ENCODE measurements around the gene TOP2B. TPM values are rescaled to one million over a fixed set of nuclear protein-coding genes. Genes with fewer than 3 reads are reported as not detected.

The TOP2B gene
- total and polyA plus RNA-seq, 2 experiments from 2014 or later = 92.0 to 179 TPM

DNA sequence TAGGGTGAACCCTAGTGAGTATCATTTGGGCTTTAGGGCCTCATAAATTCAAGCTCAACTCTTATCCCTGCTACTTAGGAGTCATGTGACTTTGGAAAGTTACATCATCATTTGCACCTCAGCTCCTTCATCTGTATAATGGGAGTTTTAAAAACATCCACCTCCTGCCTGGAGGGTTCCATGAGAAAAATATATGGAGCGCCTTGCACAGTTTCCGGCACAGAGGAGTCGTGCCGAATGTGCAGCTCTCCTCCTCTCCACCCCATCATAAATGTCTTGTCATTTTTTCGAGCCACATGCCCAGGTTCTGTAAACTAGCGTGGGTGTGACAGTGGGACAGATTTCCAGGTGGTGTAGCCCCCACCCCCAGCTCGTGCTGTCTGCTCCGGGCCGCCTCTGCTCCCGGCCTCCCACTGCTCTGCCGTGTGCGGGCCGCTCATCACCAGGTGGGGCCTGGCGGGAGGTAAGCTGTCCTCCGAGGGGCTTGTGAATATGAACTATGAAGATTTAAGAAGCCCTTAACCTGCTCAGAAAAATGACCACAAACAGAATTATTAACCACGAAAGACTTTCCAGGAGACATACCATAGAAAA lies 90.4 kb downstream of the TOP2B start:
- DNase-seq (ENCODE audit: low spot score) (no peak), ATAC-seq (no peak)
- H3K4me3 Mint-ChIP-seq = no peak overlapping the region
- no peaks in the 10 kb centered on the region for H3K36me3 Mint-ChIP-seq (ENCODE audit: low read depth)
- Histone ChIP-seq H3K27ac (ENCODE audit: low read depth) (no peak overlapping the region), H3K4me2 (no peak overlapping the region), H3F3A (replicated peaks; ENCODE audit: low read depth) (no peaks in the 10 kb centered on the region), H3K4me1 (ENCODE audit: insufficient read depth) (no peaks in the 10 kb centered on the region), H3K27me3 (ENCODE audit: insufficient read depth) (no peaks in the 10 kb centered on the region), H3K79me2 (replicated peaks; ENCODE audit: insufficient read depth) (no peaks in the 10 kb centered on the region), H3K36me3 (ENCODE audit: insufficient read depth) (no peaks in the 10 kb centered on the region), H3K9me2 (ENCODE audit: insufficient read depth) (peaks cover 5% of the 10 kb centered on the region; the same call in 1 of the 2 replicates), H2AFZ (peak overlapping the region; percentile 74; the same call in 1 of the 2 replicates), H3K4me3 (no peak overlapping the region), H4K20me1 (replicated peaks; ENCODE audit: insufficient read depth) (no peaks in the 10 kb centered on the region)
- H3K9me3 Mint-ChIP-seq = no peaks in the 10 kb centered on the region
- no peak for TF ChIP-seq STAT1 (IDR thresholded peaks at IDR 0.05; ENCODE audit: unreplicated experiment)
- H3K4me1 Mint-ChIP-seq = peaks cover 8% of the 10 kb centered on the region
- no peak overlapping the region for H3K27ac Mint-ChIP-seq
- H3K27me3 Mint-ChIP-seq (ENCODE audit: insufficient read depth, low read depth, poor library complexity) = peaks cover 3% of the 10 kb centered on the region

DNA sequence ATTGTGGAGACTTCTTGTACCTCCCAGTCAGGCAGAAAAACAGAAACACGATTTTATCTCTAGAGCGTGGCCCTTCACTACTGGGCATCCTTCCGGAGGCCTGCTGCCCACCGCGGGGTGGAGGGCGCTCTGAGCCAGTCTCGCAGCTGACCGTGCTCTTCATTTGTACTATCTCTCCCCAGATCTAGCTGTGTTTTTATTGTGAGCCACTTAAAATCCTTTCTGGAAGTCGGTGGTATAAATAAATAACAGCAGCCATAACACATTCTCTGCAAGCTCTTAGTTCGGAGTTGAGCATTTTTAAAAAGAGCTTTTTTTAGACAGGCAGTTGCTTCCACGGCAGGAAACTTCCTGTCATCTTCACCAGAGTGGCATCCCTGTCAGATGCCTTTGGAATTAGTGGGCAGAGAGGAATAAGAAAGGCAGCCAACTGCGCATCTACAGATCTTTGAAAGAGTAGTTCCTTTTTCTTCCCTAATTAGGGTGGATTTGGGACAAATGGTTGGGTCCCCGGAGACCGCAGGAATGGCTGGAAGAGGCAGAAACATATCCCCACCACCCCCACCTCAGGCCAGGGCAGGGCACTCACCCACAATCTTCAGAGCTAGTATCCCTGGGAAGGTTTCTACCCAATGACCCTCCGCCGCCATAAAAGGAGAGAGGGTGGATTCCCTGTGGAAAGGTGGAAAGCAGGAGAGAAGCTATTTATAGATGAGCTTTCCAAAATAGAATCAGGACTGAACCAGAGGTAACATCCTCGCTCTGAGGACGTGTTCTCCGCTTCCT lies 91.1 kb downstream of the TOP2B start:
- no peaks in the 10 kb centered on the region for H3K9me3 Mint-ChIP-seq
- H3K4me3 Mint-ChIP-seq = no peak overlapping the region
- Histone ChIP-seq H3K27me3 (ENCODE audit: insufficient read depth) (no peaks in the 10 kb centered on the region), H3K36me3 (ENCODE audit: insufficient read depth) (no peaks in the 10 kb centered on the region), H3K4me2 (no peak overlapping the region), H3K4me3 (no peak overlapping the region), H3K27ac (ENCODE audit: low read depth) (no peak overlapping the region), H3F3A (replicated peaks; ENCODE audit: low read depth) (no peaks in the 10 kb centered on the region), H4K20me1 (replicated peaks; ENCODE audit: insufficient read depth) (no peaks in the 10 kb centered on the region), H3K9me2 (ENCODE audit: insufficient read depth) (peaks cover 5% of the 10 kb centered on the region; the same call in 1 of the 2 replicates), H3K4me1 (ENCODE audit: insufficient read depth) (no peaks in the 10 kb centered on the region), H2AFZ (peak overlapping the region; percentile 74; the same call in 1 of the 2 replicates), H3K79me2 (replicated peaks; ENCODE audit: insufficient read depth) (no peaks in the 10 kb centered on the region)
- H3K27me3 Mint-ChIP-seq (ENCODE audit: insufficient read depth, low read depth, poor library complexity) = peaks cover 5% of the 10 kb centered on the region
- DNase-seq (ENCODE audit: low spot score) (no peak), ATAC-seq (no peak)
- H3K27ac Mint-ChIP-seq = no peak overlapping the region; the same call in 1 of the 2 replicates
- peaks cover 8% of the 10 kb centered on the region for H3K4me1 Mint-ChIP-seq
- no peaks in the 10 kb centered on the region for H3K36me3 Mint-ChIP-seq (ENCODE audit: low read depth)
- TF ChIP-seq REST (IDR thresholded peaks at IDR 0.05; ENCODE audit: unreplicated experiment) = no peak
- TF ChIP-seq EZH2 (IDR thresholded peaks at IDR 0.05; ENCODE audit: low read depth, unreplicated experiment) = no peak
- TF ChIP-seq EZH2phosphoT487 (IDR thresholded peaks at IDR 0.05; ENCODE audit: unreplicated experiment) = no peak
- no peak for TF ChIP-seq JUNB (IDR thresholded peaks at IDR 0.05; ENCODE audit: unreplicated experiment)
- TF ChIP-seq ZNF331 (CRISPR knock-in tag; IDR thresholded peaks at IDR 0.05; ENCODE audit: low read depth) = no peak
- no peak for TF ChIP-seq POLR2AphosphoS5 (IDR thresholded peaks at IDR 0.05; ENCODE audit: low read depth)
- TF ChIP-seq STAT1 (IDR thresholded peaks at IDR 0.05; ENCODE audit: unreplicated experiment) = no peak
- TF ChIP-seq CREB1 (CRISPR knock-in tag; IDR thresholded peaks at IDR 0.05; ENCODE audit: low read depth) = no peak
- TF ChIP-seq ZNF114 (CRISPR knock-in tag; IDR thresholded peaks at IDR 0.05) = no peak
- no peak for TF ChIP-seq CTCF (conservative IDR thresholded peaks at IDR 0.05; ENCODE audit: low read depth in 2 of 2)
- TF ChIP-seq ETS1 (IDR thresholded peaks at IDR 0.05) = no peak
- no peak for TF ChIP-seq NANOG (IDR thresholded peaks at IDR 0.05; ENCODE audit: borderline replicate concordance)

All from GM23338 (cell line).